ENCODE results near the gene CHAT.

DNA sequence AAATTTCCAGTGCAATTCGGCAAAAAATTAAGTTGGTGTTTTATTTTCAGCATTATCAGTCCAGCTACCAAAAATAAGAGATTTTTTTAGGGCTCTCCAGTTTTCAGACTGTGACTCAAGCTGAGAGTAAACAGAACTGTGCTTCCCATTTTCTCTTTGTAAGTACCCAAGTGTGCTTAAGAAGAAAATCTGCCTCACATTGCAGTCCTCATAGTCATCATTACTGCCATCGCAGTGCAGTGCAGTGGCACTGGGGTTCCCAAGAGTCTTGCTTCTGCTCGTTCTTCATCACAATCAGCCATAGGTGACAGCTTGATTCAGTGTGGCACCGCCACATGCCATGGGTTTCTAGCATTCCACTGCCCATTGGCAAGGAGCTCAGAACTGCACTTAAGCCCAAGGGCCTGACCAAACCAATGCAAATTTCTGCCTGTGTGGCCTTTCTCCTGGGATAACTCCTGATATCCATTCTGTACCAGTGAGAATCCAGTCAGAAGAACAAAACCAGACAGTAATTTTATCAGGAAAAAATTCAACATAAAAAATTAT, 49.3 kb upstream of the CHAT start:
- TF ChIP-seq, protein P1, sequence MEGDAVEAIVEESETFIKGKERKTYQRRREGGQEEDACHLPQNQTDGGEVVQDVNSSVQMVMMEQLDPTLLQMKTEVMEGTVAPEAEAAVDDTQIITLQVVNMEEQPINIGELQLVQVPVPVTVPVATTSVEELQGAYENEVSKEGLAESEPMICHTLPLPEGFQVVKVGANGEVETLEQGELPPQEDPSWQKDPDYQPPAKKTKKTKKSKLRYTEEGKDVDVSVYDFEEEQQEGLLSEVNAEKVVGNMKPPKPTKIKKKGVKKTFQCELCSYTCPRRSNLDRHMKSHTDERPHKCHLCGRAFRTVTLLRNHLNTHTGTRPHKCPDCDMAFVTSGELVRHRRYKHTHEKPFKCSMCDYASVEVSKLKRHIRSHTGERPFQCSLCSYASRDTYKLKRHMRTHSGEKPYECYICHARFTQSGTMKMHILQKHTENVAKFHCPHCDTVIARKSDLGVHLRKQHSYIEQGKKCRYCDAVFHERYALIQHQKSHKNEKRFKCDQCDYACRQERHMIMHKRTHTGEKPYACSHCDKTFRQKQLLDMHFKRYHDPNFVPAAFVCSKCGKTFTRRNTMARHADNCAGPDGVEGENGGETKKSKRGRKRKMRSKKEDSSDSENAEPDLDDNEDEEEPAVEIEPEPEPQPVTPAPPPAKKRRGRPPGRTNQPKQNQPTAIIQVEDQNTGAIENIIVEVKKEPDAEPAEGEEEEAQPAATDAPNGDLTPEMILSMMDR (IDR thresholded peaks at IDR 0.05): no peak
- no peak for TF ChIP-seq POLR2A (IDR thresholded peaks at IDR 0.05)
